ENCODE results near the gene VAPA. TPM values are rescaled to one million over a fixed set of nuclear protein-coding genes. Genes with fewer than 3 reads are reported as not detected.
A peak's percentile ranks its signal among the peaks of the same experiment; 100 is the strongest.

The VAPA gene
- total RNA-seq, 1 donor from 2014 or later: 130 TPM

DNA sequence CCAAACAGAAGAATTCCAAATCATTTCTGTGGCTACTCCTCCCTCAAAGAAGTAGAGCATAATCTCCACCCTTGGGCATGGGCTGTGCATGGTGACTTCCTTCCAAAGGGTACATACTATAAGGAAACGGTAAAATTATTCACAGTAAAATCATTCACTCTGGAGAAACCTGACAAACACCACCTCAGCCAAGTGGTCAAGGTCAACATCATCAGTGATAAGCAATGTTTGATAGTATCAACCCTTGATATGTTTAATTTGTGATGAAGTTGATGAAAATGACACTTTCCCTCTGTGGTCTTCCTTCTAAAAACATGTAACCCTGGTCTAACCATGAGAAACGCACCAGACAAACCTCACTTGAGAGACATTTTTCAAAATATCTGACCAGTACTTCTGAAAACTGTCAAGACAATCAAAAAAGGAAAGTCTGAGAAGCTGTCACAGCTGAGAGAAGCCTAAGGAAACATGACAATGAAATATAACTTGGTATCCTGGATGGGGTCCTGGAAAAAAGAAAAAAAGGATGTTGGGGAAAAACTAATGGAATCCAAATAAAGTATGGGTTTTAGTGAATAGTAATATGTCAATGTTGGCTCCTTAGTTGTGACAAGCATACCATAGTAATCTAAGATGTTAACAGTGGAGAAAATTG, 37.5 kb upstream of the VAPA start:
- Mint-ChIP-seq H3K9me3 (peaks cover 3% of the 10 kb centered on the region), H3K27me3 (ENCODE audit: low read depth) (peaks cover 10% of the 10 kb centered on the region), H3K36me3 (no peaks in the 10 kb centered on the region), H3K27ac (peak overlapping the region; percentile 96), H3K4me3 (no peak overlapping the region), H3K4me1 (peaks cover 21% of the 10 kb centered on the region)
- TF ChIP-seq, protein P1, sequence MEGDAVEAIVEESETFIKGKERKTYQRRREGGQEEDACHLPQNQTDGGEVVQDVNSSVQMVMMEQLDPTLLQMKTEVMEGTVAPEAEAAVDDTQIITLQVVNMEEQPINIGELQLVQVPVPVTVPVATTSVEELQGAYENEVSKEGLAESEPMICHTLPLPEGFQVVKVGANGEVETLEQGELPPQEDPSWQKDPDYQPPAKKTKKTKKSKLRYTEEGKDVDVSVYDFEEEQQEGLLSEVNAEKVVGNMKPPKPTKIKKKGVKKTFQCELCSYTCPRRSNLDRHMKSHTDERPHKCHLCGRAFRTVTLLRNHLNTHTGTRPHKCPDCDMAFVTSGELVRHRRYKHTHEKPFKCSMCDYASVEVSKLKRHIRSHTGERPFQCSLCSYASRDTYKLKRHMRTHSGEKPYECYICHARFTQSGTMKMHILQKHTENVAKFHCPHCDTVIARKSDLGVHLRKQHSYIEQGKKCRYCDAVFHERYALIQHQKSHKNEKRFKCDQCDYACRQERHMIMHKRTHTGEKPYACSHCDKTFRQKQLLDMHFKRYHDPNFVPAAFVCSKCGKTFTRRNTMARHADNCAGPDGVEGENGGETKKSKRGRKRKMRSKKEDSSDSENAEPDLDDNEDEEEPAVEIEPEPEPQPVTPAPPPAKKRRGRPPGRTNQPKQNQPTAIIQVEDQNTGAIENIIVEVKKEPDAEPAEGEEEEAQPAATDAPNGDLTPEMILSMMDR (IDR thresholded peaks at IDR 0.05; ENCODE audit: unreplicated experiment): no peak
- no peak for DNase-seq (ENCODE audit: low spot score in 2 of 2, unreplicated experiment in 2 of 2)

DNA sequence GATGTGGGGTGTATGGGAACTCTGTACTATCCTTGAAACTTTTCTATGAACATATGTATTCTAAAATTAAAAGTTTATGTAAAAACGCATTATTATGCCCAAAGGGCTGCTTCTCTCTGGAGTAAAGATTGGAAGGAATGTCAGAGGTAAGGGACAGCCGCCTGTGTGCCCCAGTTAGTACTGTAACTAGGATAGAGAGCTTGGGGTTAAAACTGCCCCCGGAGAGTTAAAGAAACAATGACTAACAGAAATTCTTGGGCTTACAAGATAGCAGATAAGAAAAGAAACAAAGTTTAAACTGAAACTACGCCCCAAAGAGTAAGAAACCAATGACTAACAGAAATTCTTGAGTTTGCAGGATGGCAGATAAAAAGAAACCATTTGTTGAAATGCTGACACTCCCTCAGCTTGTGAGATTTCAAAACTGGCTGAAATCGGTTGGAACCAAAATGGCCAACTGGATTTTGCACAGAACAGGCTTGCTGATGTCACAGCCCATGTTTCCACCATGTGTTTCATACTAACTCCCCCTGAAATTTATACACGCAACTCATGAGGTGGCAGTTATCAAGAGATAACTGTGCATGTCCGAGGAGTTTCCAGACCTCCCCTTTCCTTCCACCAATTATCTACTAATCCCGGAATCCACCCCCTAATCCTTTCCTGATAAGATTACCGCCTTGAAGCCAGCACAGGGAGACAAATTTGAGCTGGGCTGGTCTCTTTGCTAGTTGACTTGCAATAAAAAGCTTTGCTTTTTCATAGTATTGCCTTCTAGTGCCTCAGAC, 36.8 kb upstream of the VAPA start:
- Mint-ChIP-seq H3K9me3 (peaks cover 3% of the 10 kb centered on the region), H3K27me3 (ENCODE audit: low read depth) (peaks cover 7% of the 10 kb centered on the region), H3K4me1 (peaks cover 17% of the 10 kb centered on the region), H3K36me3 (no peaks in the 10 kb centered on the region), H3K27ac (peak overlapping the region; percentile 96), H3K4me3 (peak overlapping the region; percentile 44)
- TF ChIP-seq, protein P1 (IDR thresholded peaks at IDR 0.05; ENCODE audit: unreplicated experiment): no peak
- no peak for DNase-seq (ENCODE audit: low spot score in 2 of 2, unreplicated experiment in 2 of 2)

DNA sequence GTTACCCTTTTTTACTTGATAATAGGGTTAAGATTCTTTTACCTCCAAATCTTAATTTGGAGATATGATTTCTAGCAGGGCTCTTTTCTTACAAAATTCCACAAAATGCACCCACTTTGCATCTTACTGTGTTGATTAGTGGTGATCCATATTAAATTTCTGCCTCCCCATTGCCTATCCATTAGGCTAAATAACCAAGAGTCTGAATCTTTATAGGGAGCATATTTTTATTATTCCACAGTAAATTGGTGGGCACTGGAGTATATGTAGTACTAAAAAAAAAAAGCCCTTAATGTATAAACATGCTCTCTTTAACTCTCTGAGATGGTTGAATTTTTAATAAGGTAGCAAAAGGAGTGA, 36.2 kb upstream of the VAPA start:
- H3K9me3 Mint-ChIP-seq: peaks cover 3% of the 10 kb centered on the region
- no peaks in the 10 kb centered on the region for H3K36me3 Mint-ChIP-seq
- H3K4me1 Mint-ChIP-seq: peaks cover 17% of the 10 kb centered on the region
- peak overlapping the region; percentile 96 for H3K27ac Mint-ChIP-seq
- DNase-seq (ENCODE audit: low spot score in 2 of 2, unreplicated experiment in 2 of 2): no peak
- H3K4me3 Mint-ChIP-seq: no peak overlapping the region
- TF ChIP-seq, protein P1 (IDR thresholded peaks at IDR 0.05; ENCODE audit: unreplicated experiment): no peak
- H3K27me3 Mint-ChIP-seq (ENCODE audit: low read depth): peaks cover 7% of the 10 kb centered on the region

DNA sequence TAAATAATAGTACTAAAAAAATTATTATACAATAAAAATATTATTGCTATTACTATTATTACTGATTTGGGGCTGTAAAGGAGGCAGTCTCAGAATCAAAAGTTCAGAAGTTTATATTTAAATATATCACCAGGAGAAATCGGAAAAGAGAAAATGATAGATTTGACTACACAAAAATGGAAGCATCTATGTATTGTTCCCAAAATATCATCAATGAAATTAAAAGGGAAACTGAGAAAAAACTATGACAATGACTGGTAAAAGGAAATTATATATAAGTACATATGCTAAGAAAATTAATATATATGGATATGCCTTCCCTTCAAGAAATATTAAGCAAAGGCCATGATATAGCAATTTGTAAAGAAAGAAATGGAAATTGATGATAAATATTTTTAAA, 35.7 kb upstream of the VAPA start:
- TF ChIP-seq, protein P1 (IDR thresholded peaks at IDR 0.05; ENCODE audit: unreplicated experiment): no peak
- Mint-ChIP-seq H3K27ac (no peak overlapping the region), H3K36me3 (no peaks in the 10 kb centered on the region)

DNA sequence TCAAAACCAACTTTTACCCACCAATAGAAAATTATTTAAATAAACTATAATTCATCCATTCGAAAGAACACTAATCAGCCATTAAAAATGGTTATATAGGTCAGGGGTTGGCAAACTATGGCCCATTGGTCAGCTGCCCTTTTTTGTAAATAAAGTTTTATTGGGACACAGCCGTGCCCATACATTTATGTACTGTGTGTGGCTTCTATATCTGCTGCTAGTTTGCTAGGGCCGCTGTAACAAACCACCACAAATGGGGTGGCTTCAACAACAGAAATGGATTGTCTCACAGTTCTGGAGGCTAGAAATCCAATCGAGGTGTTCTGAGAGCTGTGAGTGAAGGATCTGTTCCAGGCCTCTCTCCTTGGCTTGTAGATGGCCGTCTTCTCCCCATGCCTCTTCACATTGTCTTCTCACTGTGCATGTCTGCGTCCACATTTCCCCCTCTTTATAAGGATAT, 35.0 kb upstream of the VAPA start:
- H3K27me3 Mint-ChIP-seq (ENCODE audit: low read depth): peaks cover 3% of the 10 kb centered on the region
- DNase-seq (ENCODE audit: low spot score in 2 of 2, unreplicated experiment in 2 of 2): no peak
- peaks cover 17% of the 10 kb centered on the region for H3K4me1 Mint-ChIP-seq
- peaks cover 3% of the 10 kb centered on the region for H3K9me3 Mint-ChIP-seq
- no peaks in the 10 kb centered on the region for H3K36me3 Mint-ChIP-seq
- no peak overlapping the region for H3K27ac Mint-ChIP-seq
- H3K4me3 Mint-ChIP-seq: no peak overlapping the region
- TF ChIP-seq, protein P1 (IDR thresholded peaks at IDR 0.05; ENCODE audit: unreplicated experiment): no peak

More for the DNA sequence above, 35.7 kb upstream of the VAPA start:
- Mint-ChIP-seq H3K27me3 (ENCODE audit: low read depth) (peaks cover 5% of the 10 kb centered on the region), H3K4me1 (peaks cover 17% of the 10 kb centered on the region), H3K9me3 (peaks cover 3% of the 10 kb centered on the region), H3K4me3 (no peak overlapping the region)
- DNase-seq (ENCODE audit: low spot score in 2 of 2, unreplicated experiment in 2 of 2): no peak

All from mesothelial cell of epicardium (in vitro differentiated cells).